ENCODE data around the gene SWT1.

Gene SWT1

DNA sequence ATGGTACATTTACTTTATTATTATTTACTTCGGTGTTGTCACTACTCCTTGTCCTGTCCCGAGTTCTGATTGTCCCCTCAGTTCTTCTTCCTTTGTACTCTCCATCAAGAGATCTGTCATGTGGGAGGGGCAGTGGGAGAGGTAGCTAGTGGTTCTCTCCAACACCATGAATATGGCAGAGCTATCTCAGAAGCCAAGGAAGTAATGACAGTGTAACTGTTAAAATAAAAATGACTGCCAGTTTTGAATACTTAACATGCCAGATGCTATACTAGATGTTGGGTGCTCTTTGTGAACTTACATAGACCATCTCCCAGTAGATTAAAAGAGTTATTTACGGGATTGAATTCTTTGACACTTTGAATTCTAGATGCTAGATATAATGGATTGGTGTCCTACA is 131.5 kb downstream of the SWT1 start:
- no peak for DNase-seq (ENCODE audit: low spot score)

DNA sequence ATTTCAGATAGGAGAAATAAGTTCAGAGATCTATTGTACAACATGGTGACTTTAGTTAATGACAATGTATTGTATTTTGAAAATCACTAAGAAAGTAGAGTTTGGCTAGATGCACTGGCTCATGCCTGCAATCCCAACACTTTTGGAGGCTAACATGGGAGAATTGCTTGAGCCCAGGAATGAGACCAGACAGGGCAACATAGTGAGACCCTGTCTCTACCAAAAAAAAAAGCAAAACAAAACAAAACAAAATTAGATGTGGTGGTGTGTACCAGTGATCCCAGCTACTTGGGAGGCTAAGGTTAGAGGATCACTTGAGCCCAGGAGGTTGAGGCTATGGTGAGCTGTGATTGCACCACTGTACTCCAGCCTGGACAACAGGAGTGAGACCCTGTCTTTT is 132.9 kb downstream of the SWT1 start:
- DNase-seq (ENCODE audit: low spot score): no peak

- no peak for DNase-seq (ENCODE audit: low spot score)
Measured at GRCh38 chr1:185291159-185291558, 134.2 kb downstream of the SWT1 start.

GRCh38 chr1:185291652-185292051 is 134.7 kb downstream of the SWT1 start:
- no peak for DNase-seq (ENCODE audit: low spot score)

DNA sequence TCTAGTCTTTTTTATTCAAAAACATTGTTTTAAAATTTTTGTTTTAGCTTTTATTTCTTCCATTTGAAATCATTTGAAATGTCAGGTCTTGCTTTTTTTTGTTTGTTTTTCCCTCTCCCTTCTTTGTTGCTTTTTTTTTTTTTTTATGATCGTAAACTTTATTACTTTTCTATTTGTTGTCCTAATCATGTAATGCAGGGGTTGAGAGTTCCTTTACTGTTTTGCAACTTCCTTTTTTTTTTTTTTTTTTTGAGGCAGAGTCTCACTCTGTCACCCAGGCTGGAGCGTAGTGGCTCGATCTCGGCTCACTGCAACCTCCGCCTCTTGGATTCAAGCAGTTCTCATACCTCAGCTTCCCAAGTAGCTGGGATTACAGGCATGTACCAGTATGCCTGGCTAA is 135.3 kb downstream of the SWT1 start:
- no peak for DNase-seq (ENCODE audit: low spot score)

DNA sequence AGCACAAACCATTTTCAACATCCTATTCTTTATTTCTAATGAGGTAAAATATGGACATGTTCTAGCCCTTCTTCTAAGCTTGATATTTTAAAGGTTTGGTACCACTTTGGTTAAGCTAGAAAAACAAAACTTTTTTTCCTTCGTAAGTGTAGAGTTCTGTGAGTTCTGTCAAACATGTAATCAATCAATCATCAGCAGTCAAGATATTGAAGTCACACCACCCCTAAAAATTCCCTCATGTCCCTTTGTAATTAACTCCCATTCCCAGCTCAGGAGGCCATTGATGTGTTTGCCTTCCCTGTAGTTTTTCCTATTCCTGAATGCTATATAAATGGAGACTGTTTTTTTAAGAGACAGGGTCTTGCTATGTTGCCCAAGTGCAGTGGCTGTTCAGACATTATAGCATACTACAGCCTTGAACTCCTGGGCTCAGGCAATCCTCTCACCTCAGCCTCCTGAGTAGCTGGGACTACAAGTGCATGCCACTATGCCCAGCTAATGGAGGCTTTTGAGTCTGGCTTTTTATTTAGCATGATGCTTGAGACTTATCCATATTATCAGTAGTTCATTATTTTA is 137.1 kb downstream of the SWT1 start:
- DNase-seq (ENCODE audit: low spot score): no peak

- DNase-seq (ENCODE audit: low spot score): no peak
Measured at GRCh38 chr1:185295091-185295490, 138.1 kb downstream of the SWT1 start.

- no peak for DNase-seq (ENCODE audit: low spot score)
Measured at GRCh38 chr1:185297982-185298381, 141.0 kb downstream of the SWT1 start.

- no peak for DNase-seq (ENCODE audit: low spot score)
Measured at GRCh38 chr1:185300152-185300551, 143.2 kb downstream of the SWT1 start.

DNA sequence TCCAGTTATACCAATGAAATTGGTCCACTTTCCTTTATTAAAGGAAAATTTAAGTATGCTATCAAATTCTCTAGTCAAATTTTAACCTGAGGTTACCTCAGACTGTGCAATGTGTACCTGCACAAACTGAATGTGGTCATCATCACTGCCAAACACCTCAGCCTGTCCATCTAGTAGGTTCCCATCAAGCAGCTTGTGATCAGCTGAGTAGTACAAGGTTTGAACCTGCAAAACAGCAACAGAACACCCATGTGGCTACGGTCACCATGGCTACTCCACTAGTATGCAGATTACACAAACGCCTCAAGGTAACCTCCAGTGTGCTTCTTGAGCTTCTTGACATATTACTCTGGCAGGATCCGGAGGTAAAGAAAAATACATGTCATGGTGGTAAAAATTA is 148.5 kb downstream of the SWT1 start:
- no peak for DNase-seq (ENCODE audit: low spot score)

- no peak for DNase-seq (ENCODE audit: low spot score)
Measured at GRCh38 chr1:185308126-185308525, 151.2 kb downstream of the SWT1 start.

GRCh38 chr1:185309566-185309965 is 152.6 kb downstream of the SWT1 start:
- peak; percentile 44 for DNase-seq (ENCODE audit: low spot score)

DNA sequence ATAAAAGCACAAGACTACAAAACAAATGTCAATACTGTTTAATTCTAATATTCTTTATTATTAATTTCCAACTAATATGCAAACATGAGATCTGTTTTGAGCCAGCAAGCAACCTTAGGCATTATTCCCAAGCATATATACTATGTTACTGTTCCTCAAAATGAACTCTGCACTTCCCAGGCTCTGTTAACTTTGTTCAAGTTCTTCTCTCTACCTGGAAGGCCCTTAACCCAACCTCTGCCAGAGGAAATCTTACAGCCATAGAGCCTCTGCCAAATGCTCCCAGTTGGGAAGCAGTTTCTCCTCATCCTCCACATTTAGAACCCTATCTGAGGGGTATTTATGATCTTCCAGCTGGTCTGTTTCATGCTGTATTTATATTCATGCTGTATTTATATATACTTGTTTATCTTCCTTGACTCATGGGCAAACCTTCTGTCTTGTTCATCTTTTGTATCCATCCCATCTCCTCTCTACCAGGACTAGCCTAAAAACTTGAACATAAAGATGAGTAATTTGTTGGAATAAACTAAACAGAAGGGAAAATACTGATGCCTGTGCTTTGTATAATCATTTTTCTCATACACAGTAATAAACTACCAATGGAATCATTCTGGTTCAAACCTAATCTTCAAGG is 154.7 kb downstream of the SWT1 start:
- DNase-seq (ENCODE audit: low spot score): no peak

GRCh38 chr1:185312361-185313138 is 155.6 kb downstream of the SWT1 start:
- DNase-seq (ENCODE audit: low spot score): no peak

DNA sequence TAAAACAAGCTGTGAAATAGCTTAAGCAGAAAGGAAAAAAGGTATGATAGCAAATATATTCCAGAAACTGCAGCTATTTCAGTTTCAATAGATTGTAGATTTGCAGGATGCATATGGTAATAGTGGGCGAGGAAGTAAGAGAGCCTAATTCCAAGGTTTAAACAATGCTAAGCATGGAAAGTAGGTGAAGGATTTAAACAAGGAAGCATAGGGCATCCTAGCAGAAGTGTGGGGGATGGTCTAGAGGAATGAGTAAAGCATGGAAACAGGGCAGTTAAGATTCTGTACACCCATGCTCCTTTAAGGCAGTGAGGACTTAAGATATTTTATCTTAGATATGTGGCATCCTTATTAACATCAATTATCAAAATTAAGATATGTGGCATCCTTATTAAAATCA is 157.4 kb downstream of the SWT1 start:
- peak; percentile 33 for DNase-seq (ENCODE audit: low spot score)

- peak; percentile 38 for DNase-seq (ENCODE audit: low spot score)
Measured at GRCh38 chr1:185315445-185316071, 158.6 kb downstream of the SWT1 start.

DNA sequence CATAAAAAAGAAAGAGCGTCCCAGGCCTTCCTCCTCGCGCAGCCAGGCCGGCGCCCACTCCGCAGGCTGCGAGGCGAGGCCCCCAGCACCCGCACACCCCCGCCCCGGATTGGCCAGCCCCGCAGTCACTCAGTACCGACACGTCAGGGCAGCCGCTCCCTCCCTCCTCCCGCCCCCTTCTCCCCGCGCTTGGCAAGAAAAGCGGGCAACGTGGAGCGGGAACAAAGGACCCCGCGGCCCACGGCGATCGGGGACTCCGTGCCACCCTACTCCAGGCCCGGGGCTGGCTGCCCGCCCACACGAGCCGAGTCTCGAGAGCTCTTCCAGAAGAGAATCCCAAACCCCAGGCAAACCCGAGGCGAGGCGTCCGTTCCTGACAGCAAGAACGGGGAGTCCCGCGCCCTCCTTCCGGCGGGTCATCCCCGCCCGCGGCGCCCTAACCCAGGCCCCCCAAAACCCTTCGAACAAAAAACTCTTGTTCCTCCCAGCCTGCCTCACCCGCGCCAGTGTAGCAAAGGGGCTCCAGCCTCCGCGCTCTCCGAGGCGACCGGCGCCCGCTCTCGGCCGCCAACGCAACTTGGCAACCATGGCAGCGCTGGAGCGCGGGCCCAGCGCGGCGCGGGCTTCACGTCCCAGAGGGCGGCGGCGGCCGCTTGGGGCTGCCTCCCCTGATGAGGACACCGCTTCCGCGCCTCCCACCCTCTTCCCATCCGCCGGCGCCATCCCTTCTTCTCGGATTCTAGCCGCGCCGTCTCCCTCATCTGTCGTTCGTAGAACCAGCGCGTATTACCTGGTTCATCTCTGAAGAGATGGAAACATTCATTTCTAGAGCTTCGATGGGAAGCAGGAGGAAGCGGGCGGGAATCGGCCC is 159.4 kb downstream of the SWT1 start:
- DNase-seq (ENCODE audit: low spot score): peak; percentile 92

- DNase-seq (ENCODE audit: low spot score): peak; percentile 93
Measured at GRCh38 chr1:185317034-185317885, 160.3 kb downstream of the SWT1 start, which contains the start of gene IVNS1ABP. Gene IVNS1ABP (minus strand): TSS chr1:185317243. CDS start chr1:185309493, 7,750 bp downstream.

- peak; percentile 70 for DNase-seq (ENCODE audit: low spot score)
Measured at GRCh38 chr1:185317886-185318310, 160.9 kb downstream of the SWT1 start.

DNA sequence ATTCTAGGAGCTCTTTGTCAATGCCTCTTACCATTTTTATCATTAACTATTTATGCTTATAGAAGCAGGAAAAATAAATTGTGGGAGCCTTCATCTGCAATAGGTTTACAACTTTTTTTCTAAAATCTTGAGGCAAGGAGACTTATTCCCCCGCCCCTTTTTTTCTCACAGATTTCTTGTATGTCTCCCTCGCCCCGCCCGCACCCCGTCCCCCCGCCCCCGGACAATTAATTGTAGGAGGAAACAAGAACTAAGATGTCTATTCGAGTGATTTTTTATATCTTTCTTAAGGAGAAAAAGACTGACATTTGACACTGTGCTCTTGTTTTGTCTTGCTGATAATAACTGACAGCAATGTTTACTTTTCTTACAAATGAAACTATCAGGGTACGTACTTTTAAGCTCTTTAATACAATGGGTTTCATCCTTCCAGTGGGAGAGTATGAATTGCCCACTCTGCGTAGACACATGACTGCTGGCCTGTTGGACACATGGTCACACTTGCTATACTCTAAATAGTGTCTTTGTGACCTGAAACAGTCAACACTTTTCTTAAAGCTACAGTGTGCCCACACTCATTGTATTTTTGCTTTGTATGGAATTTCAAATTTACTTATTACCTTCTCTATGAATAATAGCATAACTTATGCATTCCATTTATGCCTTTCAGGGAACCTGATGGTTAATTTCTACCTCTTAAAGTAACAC is 161.6 kb downstream of the SWT1 start:
- DNase-seq (ENCODE audit: low spot score): peak; percentile 79
